HL-60 (cell line): Measurements from ENCODE around the gene MSN.

ENCODE experiments used
- CTCF ChIP-seq: IDR thresholded peaks from one replicate; pipeline ENCODE4 v1.5.1; 2011; ENCODE audit warnings: low read length, control low read depth, inconsistent platforms; ENCODE audit not compliant: insufficient read depth
- POLR2AphosphoS5 ChIP-seq: IDR thresholded peaks from 2 replicates; pipeline ENCODE4 v1.6.1; 2012; ENCODE audit warnings: low read depth
- SPI1 ChIP-seq: IDR thresholded peaks from 2 replicates; pipeline ENCODE4 v1.6.1; 2012; ENCODE audit warnings: low read depth, mild to moderate bottlenecking, borderline replicate concordance

GRCh38 chrX:65690057-65690855 is 22.8 kb downstream of the MSN start:
- TF ChIP-seq SPI1 (no peak), CTCF (no peak), POLR2AphosphoS5 (no peak)
